ENCODE results near the gene MPLKIP.
A peak's percentile ranks its signal among the peaks of the same experiment; 100 is the strongest.

MPLKIP gene

DNA sequence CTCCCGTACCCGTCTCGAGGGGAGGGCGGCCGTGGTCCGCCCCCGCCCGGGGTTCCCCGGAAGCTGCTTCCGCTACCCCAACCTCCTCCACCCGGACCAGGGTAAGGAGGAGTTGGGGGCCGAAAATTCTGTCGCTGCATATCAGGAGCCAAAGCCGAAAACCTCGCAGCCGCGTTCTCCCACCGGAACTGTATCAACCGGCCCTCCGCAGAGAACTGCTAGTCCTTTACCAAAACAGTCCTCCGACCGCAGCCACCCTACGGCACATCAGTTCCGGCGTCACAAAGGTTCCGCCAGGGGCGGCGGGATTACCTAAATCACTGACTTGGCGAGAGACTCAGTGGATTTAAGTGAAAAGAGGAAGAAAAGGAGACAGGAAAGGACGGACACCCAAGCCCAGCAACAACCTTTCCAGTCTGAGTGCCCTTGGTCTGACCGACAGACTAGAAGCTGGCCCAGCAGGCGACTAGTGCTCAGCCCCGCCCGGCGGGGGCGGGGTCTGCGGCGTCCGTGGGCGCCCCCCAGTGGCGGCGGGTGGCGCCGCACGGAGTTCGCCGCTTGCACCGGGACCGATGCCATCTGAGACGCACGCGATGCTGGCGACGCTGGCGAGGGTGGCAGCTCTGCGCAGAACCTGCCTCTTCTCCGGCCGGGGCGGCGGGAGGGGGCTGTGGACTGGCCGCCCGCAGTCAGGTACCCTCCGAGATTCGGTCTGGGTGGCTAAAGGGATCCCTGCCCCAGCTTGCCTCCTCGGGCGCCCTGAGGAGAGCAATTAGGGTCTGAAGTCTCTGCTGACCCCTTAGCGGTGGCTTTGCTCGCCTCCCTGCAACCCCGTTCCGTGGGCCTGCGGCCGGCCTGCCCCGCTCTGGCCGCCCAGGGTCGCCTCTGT, at the start of gene MPLKIP, which contains the start of gene SUGCT:
TSS of gene MPLKIP (minus strand) at position 195 of the 889 bp plus-strand sequence. CDS start at position 140, 55 bp downstream.
TSS of gene SUGCT (plus strand) at position 578 of the 889 bp plus-strand sequence.
- Histone ChIP-seq H3K4me1 (ENCODE audit: control insufficient read depth, low read length) (peaks cover 31% of the 10 kb centered on the region), H3K27ac (ENCODE audit: low read depth, low read length) (peak within 1 kb of the TSS; percentile 81), H3K79me2 (ENCODE audit: control insufficient read depth, low read length) (peaks cover 48% of the 10 kb centered on the region), H3K4me2 (ENCODE audit: low read length) (peak within 1 kb of the TSS; percentile 69), H3F3A (ENCODE audit: control insufficient read depth, insufficient read depth) (no peaks in the 10 kb centered on the region), H3K4me3 (ENCODE audit: low read length) (peak within 1 kb of the TSS; percentile 93), H3K36me3 (ENCODE audit: control insufficient read depth, low read length) (peaks cover 38% of the 10 kb centered on the region), H3K9me2 (replicated peaks; ENCODE audit: control insufficient read depth, low read length) (no peaks in the 10 kb centered on the region), H4K20me1 (ENCODE audit: control insufficient read depth, insufficient read depth, low read depth, low read length) (peaks cover 14% of the 10 kb centered on the region), H3K9me3 (ENCODE audit: control insufficient read depth, insufficient read depth, low read length) (peaks cover 4% of the 10 kb centered on the region; the same call in 1 of the 2 replicates), H3K27me3 (ENCODE audit: control insufficient read depth, low read length) (no peaks in the 10 kb centered on the region)
- TF ChIP-seq EZH2phosphoT487 (IDR thresholded peaks at IDR 0.05; ENCODE audit: borderline replicate concordance, low read length): no peak
- TF ChIP-seq CTCF (IDR thresholded peaks at IDR 0.05; ENCODE audit: low read depth, low read length, poor library complexity, severe bottlenecking): peak; percentile 97

GRCh38 chr7:40182452-40182851, 48.0 kb upstream of the MPLKIP start:
- Histone ChIP-seq H3K4me2 (ENCODE audit: low read length) (no peak overlapping the region), H3F3A (ENCODE audit: control insufficient read depth, insufficient read depth) (no peaks in the 10 kb centered on the region), H3K4me3 (ENCODE audit: low read length) (no peak overlapping the region), H3K4me1 (ENCODE audit: control insufficient read depth, low read length) (no peaks in the 10 kb centered on the region), H4K20me1 (ENCODE audit: control insufficient read depth, insufficient read depth, low read depth, low read length) (no peaks in the 10 kb centered on the region), H3K9me3 (ENCODE audit: control insufficient read depth, insufficient read depth, low read length) (no peaks in the 10 kb centered on the region), H3K79me2 (ENCODE audit: control insufficient read depth, low read length) (no peaks in the 10 kb centered on the region), H3K27ac (ENCODE audit: low read depth, low read length) (no peak overlapping the region), H3K36me3 (ENCODE audit: control insufficient read depth, low read length) (no peaks in the 10 kb centered on the region), H3K27me3 (ENCODE audit: control insufficient read depth, low read length) (no peaks in the 10 kb centered on the region), H3K9me2 (replicated peaks; ENCODE audit: control insufficient read depth, low read length) (no peaks in the 10 kb centered on the region)
- no peak for TF ChIP-seq CTCF (IDR thresholded peaks at IDR 0.05; ENCODE audit: low read depth, low read length, poor library complexity, severe bottlenecking)
- TF ChIP-seq EZH2phosphoT487 (IDR thresholded peaks at IDR 0.05; ENCODE audit: borderline replicate concordance, low read length): no peak

GRCh38 chr7:40177071-40177470, 42.6 kb upstream of the MPLKIP start:
- H3K27me3 ChIP-seq (ENCODE audit: control insufficient read depth, low read length): no peaks in the 10 kb centered on the region
- no peaks in the 10 kb centered on the region for H4K20me1 ChIP-seq (ENCODE audit: control insufficient read depth, insufficient read depth, low read depth, low read length)
- no peaks in the 10 kb centered on the region for H3K9me3 ChIP-seq (ENCODE audit: control insufficient read depth, insufficient read depth, low read length)
- no peaks in the 10 kb centered on the region for H3K4me1 ChIP-seq (ENCODE audit: control insufficient read depth, low read length)
- no peak overlapping the region for H3K4me2 ChIP-seq (ENCODE audit: low read length)
- H3K27ac ChIP-seq (ENCODE audit: low read depth, low read length): no peak overlapping the region
- H3F3A ChIP-seq (ENCODE audit: control insufficient read depth, insufficient read depth): no peaks in the 10 kb centered on the region
- TF ChIP-seq CTCF (IDR thresholded peaks at IDR 0.05; ENCODE audit: low read depth, low read length, poor library complexity, severe bottlenecking) (no peak), EZH2phosphoT487 (IDR thresholded peaks at IDR 0.05; ENCODE audit: borderline replicate concordance, low read length) (no peak)
- no peaks in the 10 kb centered on the region for H3K36me3 ChIP-seq (ENCODE audit: control insufficient read depth, low read length)
- no peaks in the 10 kb centered on the region for H3K9me2 ChIP-seq (replicated peaks; ENCODE audit: control insufficient read depth, low read length)
- H3K79me2 ChIP-seq (ENCODE audit: control insufficient read depth, low read length): no peaks in the 10 kb centered on the region
- no peak overlapping the region for H3K4me3 ChIP-seq (ENCODE audit: low read length)
